GM18861 (cell line): ENCODE results near the gene EXOC6B.

Experiments used
- ATAC-seq: cut with Tn5 transposase; IDR thresholded peaks from one replicate; pipeline ENCODE4 v1.9.1; 2021; ENCODE audit not compliant: unreplicated experiment

Gene EXOC6B

GRCh38 chr2:72182547-72182946 is 643.3 kb downstream of the EXOC6B start:
- ATAC-seq, result no peak

DNA sequence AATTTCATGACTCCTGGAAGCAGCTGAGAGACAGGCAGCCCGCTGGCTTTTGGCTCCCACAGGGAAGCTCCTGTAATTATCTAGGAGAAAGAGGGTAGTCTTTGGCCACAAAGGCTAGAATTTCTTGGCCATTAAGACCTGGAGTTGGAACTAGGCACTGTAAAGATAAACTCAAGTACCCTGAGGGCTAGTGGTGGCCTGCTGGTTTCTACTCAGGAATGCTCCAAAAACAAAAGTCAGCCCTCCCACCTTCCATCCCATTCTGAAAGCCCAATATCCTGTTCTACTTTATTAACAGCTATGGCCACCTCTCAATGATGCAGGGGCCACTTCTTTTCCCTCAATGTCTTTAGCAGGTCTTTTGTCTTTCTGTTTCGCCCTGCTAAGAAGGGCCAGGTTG is 644.2 kb downstream of the EXOC6B start:
- no peak for ATAC-seq

DNA sequence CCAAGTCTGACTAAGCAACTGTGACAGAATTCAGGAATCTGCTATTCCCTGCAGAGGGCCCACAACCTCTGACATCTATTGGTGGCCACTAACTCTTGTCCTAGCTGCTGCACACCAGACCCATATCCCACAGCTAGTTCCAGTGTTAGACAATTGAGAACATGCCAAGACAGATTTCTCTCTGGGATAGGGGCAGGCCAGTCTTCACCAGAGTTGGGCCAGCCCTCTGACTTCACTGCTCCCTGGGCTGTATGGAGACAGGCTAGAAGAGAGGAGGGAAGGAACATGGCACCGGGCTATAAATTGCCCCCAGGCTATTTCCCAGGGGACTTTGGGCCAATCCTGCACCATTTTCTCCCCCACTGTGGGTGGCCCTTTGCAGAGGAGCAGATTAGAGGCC is 645.5 kb downstream of the EXOC6B start:
- no peak for ATAC-seq

DNA sequence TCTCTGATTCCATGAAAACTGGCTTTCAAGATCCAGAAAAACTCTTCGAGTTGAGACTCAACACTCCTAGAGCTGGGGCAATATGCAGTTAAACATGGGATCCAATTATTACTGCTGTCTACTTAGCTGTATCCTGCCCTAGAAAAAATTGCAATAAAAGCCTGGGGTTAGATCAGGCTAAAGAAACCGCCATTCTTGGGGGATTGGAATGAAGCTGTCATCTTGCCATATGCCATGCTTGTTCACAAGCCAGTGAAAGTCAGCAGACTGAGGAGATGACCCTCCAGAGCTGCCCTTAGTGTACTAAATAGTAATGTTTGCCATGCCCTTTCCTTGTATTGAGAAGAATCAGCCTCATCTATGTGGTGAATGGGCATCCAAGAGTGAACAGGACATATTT is 647.3 kb downstream of the EXOC6B start:
- no peak for ATAC-seq

GRCh38 chr2:72176281-72176680 is 649.6 kb downstream of the EXOC6B start:
- ATAC-seq, result no peak

GRCh38 chr2:72175636-72176035 is 650.2 kb downstream of the EXOC6B start:
- ATAC-seq, result no peak

DNA sequence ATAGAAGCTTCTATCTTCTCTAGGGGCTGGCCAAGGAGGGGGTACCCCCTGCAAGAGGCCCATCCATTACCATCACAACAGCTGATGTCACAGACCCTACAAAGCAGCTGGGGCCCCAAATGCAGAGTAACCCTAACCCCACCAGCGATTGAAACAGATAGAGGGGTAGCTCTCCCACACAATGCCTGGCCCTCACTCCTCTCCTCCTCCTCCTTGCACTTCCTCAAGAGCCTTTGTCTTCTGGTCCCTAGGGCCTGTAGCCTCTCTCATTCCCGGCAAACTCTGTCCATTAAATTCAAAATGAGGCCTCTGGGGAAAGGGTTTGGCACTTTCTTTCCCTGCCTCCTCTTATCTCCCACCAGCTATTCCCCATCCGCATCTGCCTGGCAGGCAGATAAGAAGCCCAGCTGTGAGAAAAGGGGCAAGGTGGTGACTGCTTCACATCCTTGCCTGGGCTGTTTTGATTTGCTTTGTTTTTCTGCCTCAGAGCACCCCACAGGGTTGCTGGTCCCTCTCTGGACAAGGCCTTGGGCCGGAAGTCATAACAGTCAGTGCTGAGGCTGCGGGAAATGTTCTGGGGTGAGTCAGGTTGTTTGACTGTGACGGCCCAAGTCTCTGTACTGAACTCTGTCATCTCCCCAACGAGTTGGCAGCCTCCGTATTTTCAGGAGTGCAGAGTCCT is 652.1 kb downstream of the EXOC6B start:
- ATAC-seq, result no peak

GRCh38 chr2:72172478-72172877 is 653.4 kb downstream of the EXOC6B start:
- no peak for ATAC-seq

DNA sequence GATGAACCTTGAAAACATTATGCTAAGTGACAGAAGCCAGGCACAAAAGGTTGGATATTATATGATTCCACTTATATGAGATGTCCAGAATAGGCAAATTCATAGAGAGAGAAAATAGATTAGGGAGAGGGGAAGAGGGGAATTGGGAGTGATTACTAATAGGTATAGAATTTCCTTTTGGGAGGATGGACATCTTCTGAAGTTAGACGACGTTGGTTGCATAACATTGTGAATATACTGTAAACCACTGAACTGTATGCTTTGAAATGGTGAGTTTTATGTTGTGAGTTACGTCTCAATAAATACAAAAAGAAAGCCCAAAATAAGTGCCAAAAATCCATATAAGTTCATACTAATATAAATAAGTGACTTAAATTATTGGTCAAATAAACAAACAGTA is 659.6 kb downstream of the EXOC6B start:
- ATAC-seq, result no peak

- no peak for ATAC-seq
These were observed 660.0 kb downstream of the EXOC6B start for GRCh38 chr2:72165792-72166191.

DNA sequence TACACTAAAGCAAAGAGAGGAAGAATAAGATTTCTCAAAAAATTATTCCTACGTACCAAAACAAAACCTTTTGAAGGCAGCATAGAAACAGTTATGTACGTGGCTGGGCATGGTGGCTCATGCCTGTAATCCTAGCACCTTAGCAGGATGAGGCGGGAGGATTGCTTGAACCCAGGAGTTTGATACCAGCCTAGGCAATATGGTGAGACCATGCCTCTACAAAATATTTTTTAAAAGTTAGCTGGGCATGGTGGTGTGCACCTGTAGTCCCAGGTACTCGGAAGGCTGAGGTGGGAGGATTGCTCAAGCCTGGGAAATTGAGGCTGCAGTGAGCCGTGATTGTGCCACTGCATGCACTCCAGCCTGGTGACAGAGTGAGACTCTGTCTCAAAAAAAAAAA is 663.3 kb downstream of the EXOC6B start:
- no peak for ATAC-seq

- ATAC-seq, result no peak
These were observed 666.4 kb downstream of the EXOC6B start for GRCh38 chr2:72159211-72159993.

GRCh38 chr2:72157871-72158771 is 667.7 kb downstream of the EXOC6B start:
- ATAC-seq, result no peak

DNA sequence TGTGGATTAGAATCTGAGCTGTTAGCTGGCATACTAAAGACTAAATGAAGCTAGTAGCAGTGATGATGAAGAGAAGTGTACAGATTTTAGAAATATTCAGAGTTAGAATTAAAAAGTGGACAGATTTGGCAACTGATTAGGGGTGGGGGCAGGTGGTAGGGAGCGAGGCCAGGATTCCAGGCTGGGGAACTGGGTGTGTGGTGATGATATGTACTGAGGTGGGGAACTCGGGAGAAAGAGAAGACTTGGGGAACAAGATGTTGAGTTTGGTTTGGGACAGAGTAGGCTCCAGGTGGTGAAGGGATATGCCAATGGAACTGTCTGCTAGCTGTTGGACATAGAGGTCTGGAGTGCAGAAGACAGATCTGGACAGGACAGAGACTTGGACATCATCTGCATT is 669.0 kb downstream of the EXOC6B start:
- ATAC-seq, result no peak

GRCh38 chr2:72155737-72156136 is 670.1 kb downstream of the EXOC6B start:
- no peak for ATAC-seq

- no peak for ATAC-seq
These were observed 670.7 kb downstream of the EXOC6B start for GRCh38 chr2:72155151-72155550.

- no peak for ATAC-seq
These were observed 671.4 kb downstream of the EXOC6B start for GRCh38 chr2:72154386-72154975.

DNA sequence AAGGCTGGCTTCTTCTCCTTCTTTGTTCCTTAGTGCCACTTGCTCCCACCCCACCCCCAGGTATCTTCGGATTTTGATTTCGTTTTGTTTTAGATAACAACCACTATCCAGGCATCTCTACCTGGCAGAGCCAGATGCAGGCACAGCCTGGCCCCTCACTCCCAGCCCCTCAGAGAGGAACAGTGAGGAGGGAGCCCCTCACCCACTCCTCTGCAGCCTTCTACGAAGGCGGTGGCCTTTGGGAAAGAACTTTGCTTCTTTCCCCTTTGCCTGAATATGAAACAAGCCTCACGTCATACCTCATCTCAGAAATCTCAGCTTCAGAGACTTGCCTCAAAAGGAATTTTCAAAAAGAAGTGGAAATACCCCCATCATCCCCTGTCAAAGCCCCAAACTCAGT is 671.9 kb downstream of the EXOC6B start:
- ATAC-seq, result no peak

GRCh38 chr2:72153026-72153791 is 672.6 kb downstream of the EXOC6B start:
- no peak for ATAC-seq

DNA sequence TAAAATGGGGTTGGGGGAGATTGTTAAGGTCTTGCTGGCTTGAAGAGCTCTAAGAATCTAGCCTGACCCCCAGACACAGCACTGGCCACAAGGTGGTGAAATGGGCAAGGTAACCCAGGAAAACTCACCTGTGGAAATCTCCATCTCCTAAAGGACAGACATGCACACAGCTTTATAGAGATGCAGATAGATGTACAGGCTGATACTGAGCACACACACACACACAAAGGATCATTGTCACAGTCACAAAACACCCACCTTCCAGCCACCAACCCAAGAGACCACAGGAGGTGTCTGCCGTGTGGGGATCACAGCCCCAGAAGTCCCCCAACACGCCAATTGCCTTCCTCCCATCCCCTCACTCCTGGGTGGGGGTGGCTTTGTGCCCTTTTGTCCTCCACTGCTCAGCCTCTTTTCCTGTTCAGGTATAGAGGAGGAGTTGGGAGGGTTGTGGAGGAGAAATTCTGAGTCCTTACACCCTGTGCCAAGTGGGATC is 674.9 kb downstream of the EXOC6B start:
- no peak for ATAC-seq
